GM19372 (cell line): ENCODE data around the gene PHYHD1.

Experiments
- ATAC-seq: cut with Tn5 transposase; IDR thresholded peaks from one replicate; pipeline ENCODE4 v1.9.1; 2021; ENCODE audit warnings: mild to moderate bottlenecking, low read depth, moderate library complexity; ENCODE audit not compliant: unreplicated experiment

PHYHD1 gene

GRCh38 chr9:128920381-128921058 is at the start of gene PHYHD1:
Gene PHYHD1, plus strand, starts transcription at chr9:128920982. Its CDS starts 1,342 bp downstream, at chr9:128922324.
- ATAC-seq: no peak

DNA sequence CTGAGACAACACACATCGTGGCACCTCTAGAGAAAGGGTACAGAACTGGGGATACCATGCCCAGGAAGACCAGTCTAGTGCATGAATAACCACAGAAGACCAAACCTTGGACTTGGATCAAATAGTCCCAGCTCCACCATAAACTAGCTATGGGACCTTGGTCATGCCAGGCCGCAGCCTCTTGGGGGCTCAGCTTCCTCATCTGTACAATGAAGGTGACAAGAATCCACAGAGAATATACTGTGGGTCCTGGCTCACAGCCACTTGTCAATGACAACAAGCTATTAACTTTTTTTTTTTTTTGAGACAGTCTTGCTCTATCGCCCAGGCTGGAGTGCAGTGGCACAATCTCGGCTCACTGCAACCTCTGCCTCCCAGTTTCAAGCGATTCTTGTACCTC is 42.9 kb upstream of the PHYHD1 start:
- ATAC-seq: no peak

- peak; percentile 87 for ATAC-seq
Measured at GRCh38 chr9:128881884-128882676, 38.7 kb upstream of the PHYHD1 start, which contains the start of the genes KYAT1 and LRRC8A. Gene KYAT1, minus strand, starts transcription at chr9:128881950. Its CDS starts 36,545 bp downstream, at chr9:128845405. Gene LRRC8A, plus strand, starts transcription at chr9:128882133. Its CDS starts 25,032 bp downstream, at chr9:128907165.

GRCh38 chr9:128882677-128883603 is 37.8 kb upstream of the PHYHD1 start:
- no peak for ATAC-seq

DNA sequence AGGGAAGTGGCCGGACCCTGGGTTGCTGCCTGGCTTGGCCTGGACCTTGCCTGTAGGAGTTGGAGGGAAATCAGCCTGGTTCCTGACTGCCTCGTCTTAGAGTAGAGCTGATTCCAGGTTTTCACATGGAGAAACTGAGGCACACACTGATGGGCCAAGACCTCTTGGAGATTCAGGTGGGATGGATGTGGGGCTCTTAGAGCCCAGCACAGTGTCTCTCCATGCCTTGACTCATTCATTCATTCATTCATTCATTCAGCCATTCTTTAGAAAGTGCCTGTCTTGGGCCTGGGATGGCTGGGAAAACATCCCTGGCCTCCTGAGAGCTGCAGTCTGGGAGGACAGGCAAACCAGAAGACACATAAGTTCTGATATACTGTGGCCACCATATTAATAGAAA is 36.6 kb upstream of the PHYHD1 start:
- no peak for ATAC-seq

GRCh38 chr9:128885376-128885775 is 35.4 kb upstream of the PHYHD1 start:
- ATAC-seq: no peak

GRCh38 chr9:128885798-128886197 is 35.0 kb upstream of the PHYHD1 start:
- no peak for ATAC-seq

- no peak for ATAC-seq
Measured at GRCh38 chr9:128886211-128886891, 34.4 kb upstream of the PHYHD1 start.

GRCh38 chr9:128887049-128887448 is 33.7 kb upstream of the PHYHD1 start:
- no peak for ATAC-seq

DNA sequence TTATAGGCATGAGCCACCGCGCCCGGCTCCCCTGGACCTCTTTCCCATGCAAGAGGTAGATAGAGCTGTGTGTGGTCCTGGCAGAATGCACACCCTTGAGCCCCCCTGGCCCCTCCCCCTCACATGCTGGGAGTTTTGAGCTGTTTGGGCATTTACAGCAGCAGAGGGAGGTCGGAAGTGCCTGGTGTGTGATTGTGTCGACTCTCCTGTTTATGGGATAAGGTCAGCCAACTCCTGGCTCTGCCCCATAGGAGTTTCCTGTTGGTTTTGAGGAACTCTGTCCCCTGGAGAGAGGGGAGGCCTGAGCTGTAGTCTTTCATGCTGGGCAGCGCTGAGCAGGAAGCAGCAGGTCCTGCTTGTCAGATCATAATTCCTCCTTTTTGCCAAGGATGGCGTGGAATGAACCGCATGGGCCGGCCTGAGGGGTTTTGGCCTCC is 32.9 kb upstream of the PHYHD1 start:
- ATAC-seq: no peak

- ATAC-seq: no peak
Measured at GRCh38 chr9:128891321-128892220, 29.2 kb upstream of the PHYHD1 start.

GRCh38 chr9:128892221-128892921 is 28.4 kb upstream of the PHYHD1 start:
- no peak for ATAC-seq

DNA sequence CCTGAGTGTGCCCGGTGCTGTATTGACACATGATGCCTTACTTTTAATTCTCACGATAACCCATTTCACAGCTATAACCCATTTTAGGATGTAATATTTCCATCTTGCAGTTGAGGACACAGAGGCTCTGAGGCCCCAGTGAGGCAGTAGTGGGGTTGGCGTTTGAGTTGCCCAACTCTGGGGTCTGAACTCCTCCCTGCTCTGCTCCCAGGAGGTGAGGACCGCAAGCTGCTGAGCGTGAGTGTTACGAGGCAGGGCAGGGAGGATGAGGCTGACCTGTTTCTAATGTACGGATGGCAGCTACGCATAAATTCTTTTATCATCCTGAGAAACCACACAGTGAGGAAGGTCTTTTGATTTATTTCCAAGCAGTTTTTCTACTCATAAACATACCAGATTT is 27.4 kb upstream of the PHYHD1 start:
- ATAC-seq: no peak

GRCh38 chr9:128894764-128895163 is 26.0 kb upstream of the PHYHD1 start:
- ATAC-seq: no peak

DNA sequence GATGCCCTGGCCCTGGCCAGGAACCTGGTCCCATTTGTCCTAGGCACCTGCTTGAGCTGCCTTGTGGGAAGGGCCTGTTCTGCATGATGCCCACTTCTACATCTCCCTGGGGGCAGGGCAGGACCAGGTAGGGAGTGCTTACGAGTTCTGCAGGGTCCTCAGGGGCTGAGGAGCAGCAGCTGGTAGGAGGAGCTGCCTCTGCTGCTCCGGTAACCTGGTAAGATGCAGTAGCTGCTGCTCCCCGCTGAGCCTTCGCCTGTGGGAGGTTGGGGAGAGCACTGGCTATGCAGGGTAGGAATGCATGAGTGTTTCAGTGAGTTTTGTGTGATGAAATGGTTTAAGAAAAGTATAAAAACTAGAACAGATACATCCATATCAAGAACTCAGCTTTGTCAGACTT is 25.2 kb upstream of the PHYHD1 start:
- no peak for ATAC-seq

GRCh38 chr9:128898382-128898781 is 22.4 kb upstream of the PHYHD1 start:
- ATAC-seq: no peak

DNA sequence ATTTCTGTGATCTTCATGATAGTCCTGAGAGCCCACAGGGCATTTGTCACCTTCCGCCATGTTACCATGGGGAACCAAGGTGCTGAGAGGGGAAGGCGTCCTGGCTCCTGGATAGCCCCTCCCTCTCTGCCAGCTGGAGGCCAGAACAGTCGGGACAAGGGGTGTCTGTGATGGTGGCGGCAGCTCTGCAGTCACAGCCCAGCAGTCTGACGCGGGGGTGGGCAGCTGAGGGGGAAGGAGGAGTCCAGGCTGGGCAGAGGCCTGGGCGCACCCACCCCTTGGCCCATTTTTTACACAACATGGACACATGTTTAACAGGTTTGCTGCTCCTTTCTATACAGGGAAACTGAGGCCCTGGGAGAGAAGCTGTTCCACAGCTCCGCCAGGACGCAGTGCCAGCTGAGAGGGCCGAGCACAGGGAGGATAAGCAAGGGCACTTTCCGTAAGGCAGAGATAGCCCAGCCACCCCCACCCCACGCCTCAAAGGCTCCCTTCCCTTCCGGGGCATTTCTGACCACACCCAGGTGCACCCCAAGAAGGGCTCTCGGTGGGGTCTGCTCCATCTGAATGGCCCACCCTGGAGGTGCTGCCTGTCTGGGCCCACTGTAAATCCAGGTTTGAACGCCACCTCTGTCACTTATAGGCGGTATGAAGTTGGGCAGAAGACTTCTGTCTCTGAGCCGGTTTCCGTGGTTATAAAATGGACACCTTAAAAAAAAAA is 21.8 kb upstream of the PHYHD1 start:
- no peak for ATAC-seq
